SU-DHL-6 (cell line): ENCODE results near the gene CXCL8.

Experiments
- H2AFZ ChIP-seq: fragments of 200-600 bp; sonication (generic); 2 replicates; pipeline ENCODE4 v1.6.1; 2014; ENCODE audit warnings: low read depth, mild to moderate bottlenecking, moderate library complexity, mixed read lengths, antibody characterized with exemption, low read length; ENCODE audit not compliant: severe bottlenecking
- H3F3A ChIP-seq: fragments of 200-600 bp; shearing (Covaris generic); 2 replicates; pipeline ENCODE4 v1.6.0; 2016; ENCODE audit warnings: antibody characterized with exemption, mild to moderate bottlenecking; ENCODE audit not compliant: insufficient read depth
- H3K27ac ChIP-seq: fragments of 200-600 bp; sonication (generic); 2 replicates; pipeline ENCODE4 v1.5.1; 2016; ENCODE audit warnings: low read depth, mild to moderate bottlenecking, low read length, moderate library complexity, mixed read lengths
- H3K27me3 ChIP-seq: fragments of 200-600 bp; sonication (generic), shearing (Covaris generic); 2 replicates; pipeline ENCODE4 v1.6.0; 2014; ENCODE audit warnings: mild to moderate bottlenecking, low read length
- H3K36me3 ChIP-seq: fragments of 200-600 bp; sonication (generic); 2 replicates; pipeline ENCODE4 v1.6.1; 2014; ENCODE audit warnings: mild to moderate bottlenecking, low read length, mixed read lengths
- H3K4me2 ChIP-seq: fragments of 300-600, 200-600 bp; shearing (Covaris generic), sonication (generic); 2 replicates; pipeline ENCODE4 v1.6.0; 2014; ENCODE audit warnings: low read length, low read depth, mild to moderate bottlenecking; ENCODE audit not compliant: poor library complexity, severe bottlenecking
- H3K4me3 ChIP-seq: fragments of 200-600 bp; sonication (generic); 2 replicates; pipeline ENCODE4 v1.5.1; 2014; ENCODE audit warnings: antibody characterized with exemption, low read length, mild to moderate bottlenecking, mixed read lengths; ENCODE audit not compliant: insufficient read depth, poor library complexity, severe bottlenecking
- H3K79me2 ChIP-seq: fragments of 200-600 bp; sonication (generic); 2 replicates; pipeline ENCODE4 v1.6.1; 2014; ENCODE audit warnings: mild to moderate bottlenecking, low read length, moderate library complexity; ENCODE audit not compliant: insufficient read depth
- H3K9ac ChIP-seq: fragments of 200-600 bp; sonication (generic); 2 replicates; pipeline ENCODE4 v1.7.0; 2014; ENCODE audit warnings: mild to moderate bottlenecking, low read length
- H3K9me2 ChIP-seq: fragments of 200-600 bp; sonication (generic); replicated peaks from 2 replicates; pipeline ENCODE4 v1.6.1; 2014; ENCODE audit warnings: low read length; ENCODE audit not compliant: insufficient read depth
- H3K9me3 ChIP-seq: fragments of 200-600 bp; sonication (generic); 2 replicates; pipeline ENCODE4 v1.6.1; 2014; ENCODE audit warnings: low read length, mixed read lengths; ENCODE audit not compliant: insufficient read depth
- H4K20me1 ChIP-seq: fragments of 200-600 bp; sonication (generic); 2 replicates; pipeline ENCODE4 v1.6.1; 2014; ENCODE audit warnings: low read depth, mild to moderate bottlenecking, antibody characterized with exemption, low read length, moderate library complexity, mixed read lengths
- CTCF ChIP-seq: fragments of 200-600 bp; sonication (generic); IDR thresholded peaks from one replicate; pipeline ENCODE4 v1.5.1; 2017; ENCODE audit warnings: antibody characterized with exemption, mild to moderate bottlenecking, low read length, moderate library complexity; ENCODE audit not compliant: insufficient read depth, poor library complexity, severe bottlenecking
- EZH2phosphoT487 ChIP-seq: fragments of 200-600 bp; sonication (generic), shearing (Covaris generic); conservative IDR thresholded peaks from 2 replicates; pipeline ENCODE4 v1.6.1; 2018; ENCODE audit warnings: mild to moderate bottlenecking, antibody characterized with exemption, low read length, moderate library complexity, mixed read lengths

CXCL8 gene

GRCh38 chr4:73759357-73759756 is 19.0 kb downstream of the CXCL8 start:
- Histone ChIP-seq H3K4me2 (no peak overlapping the region), H3K36me3 (no peaks in the 10 kb centered on the region), H3K9ac (no peak overlapping the region), H3K79me2 (no peaks in the 10 kb centered on the region), H3K27me3 (no peaks in the 10 kb centered on the region), H3F3A (no peaks in the 10 kb centered on the region), H3K4me3 (no peak overlapping the region), H3K9me3 (no peaks in the 10 kb centered on the region), H3K9me2 (no peaks in the 10 kb centered on the region), H2AFZ (no peak overlapping the region), H4K20me1 (no peaks in the 10 kb centered on the region), H3K27ac (no peak overlapping the region)
- TF ChIP-seq EZH2phosphoT487 (no peak), CTCF (no peak)

GRCh38 chr4:73761856-73762255 is 21.5 kb downstream of the CXCL8 start:
- TF ChIP-seq CTCF = no peak
- no peak for TF ChIP-seq EZH2phosphoT487
- Histone ChIP-seq H3K4me2 (no peak overlapping the region), H3K79me2 (no peaks in the 10 kb centered on the region), H3K9me3 (no peaks in the 10 kb centered on the region), H3K4me3 (no peak overlapping the region), H3F3A (no peaks in the 10 kb centered on the region), H2AFZ (no peak overlapping the region), H3K27me3 (no peaks in the 10 kb centered on the region), H3K36me3 (no peaks in the 10 kb centered on the region), H3K9me2 (no peaks in the 10 kb centered on the region), H4K20me1 (no peaks in the 10 kb centered on the region), H3K27ac (no peak overlapping the region), H3K9ac (no peak overlapping the region)

- no peak overlapping the region for H3K4me3 ChIP-seq
- H3K79me2 ChIP-seq = no peaks in the 10 kb centered on the region
- H3K27ac ChIP-seq = no peak overlapping the region
- TF ChIP-seq CTCF = no peak
- no peak for TF ChIP-seq EZH2phosphoT487
- H3K27me3 ChIP-seq = no peaks in the 10 kb centered on the region
- H3K9ac ChIP-seq = no peak overlapping the region
- H3K36me3 ChIP-seq = no peaks in the 10 kb centered on the region
- H3F3A ChIP-seq = no peaks in the 10 kb centered on the region
- H3K9me2 ChIP-seq = no peaks in the 10 kb centered on the region
- no peak overlapping the region for H2AFZ ChIP-seq
- H4K20me1 ChIP-seq = no peaks in the 10 kb centered on the region
- H3K9me3 ChIP-seq = no peaks in the 10 kb centered on the region
- H3K4me2 ChIP-seq = no peak overlapping the region
These were observed 22.0 kb downstream of the CXCL8 start for GRCh38 chr4:73762409-73762808.
